Measurements from ENCODE around the gene CHAMP1.

- no peak for TF ChIP-seq POLR2A (IDR thresholded peaks at IDR 0.05; ENCODE audit: low read depth)
- TF ChIP-seq CTCF (IDR thresholded peaks at IDR 0.05), result no peak
Observed at GRCh38 chr13:114284680-114285079, 29.6 kb upstream of the CHAMP1 start.

Data from esophagus muscularis mucosa (tissue), 3 donors.